ENCODE data around the gene PCSK6.

DNA sequence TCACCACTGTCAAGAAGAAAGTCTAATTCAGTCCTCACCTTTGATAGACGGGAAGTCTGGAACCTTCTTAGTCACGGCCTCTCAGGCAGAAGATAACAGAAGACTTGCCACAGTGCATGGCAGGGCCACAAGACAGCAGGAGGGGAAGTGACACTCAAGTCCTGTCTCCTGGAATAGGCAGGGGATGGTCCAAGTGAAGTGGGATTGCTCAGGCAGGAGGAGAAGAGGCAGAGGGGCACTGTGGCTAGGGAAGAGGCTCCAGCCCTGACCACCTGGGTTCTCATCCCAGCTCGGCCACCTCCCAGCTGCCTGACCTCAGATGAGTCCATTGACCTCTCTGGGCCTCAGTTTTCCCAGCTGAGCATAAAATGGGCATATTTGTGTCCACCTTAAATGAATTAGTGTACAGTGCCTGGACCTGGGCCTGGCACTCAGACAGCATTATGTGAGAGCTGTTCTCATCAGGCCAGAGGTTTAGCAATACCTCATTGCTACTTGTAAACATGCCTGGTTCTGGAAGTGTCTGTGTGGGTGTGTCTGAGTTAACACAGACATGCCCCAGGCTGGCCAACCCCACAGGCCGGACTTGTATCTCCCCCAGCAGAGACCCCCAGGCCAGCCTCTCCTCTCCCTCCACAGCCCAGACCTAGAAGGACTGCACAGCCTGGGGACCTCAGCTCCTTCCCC lies 11.5 kb upstream of the PCSK6 start:
- TF ChIP-seq, protein P1, sequence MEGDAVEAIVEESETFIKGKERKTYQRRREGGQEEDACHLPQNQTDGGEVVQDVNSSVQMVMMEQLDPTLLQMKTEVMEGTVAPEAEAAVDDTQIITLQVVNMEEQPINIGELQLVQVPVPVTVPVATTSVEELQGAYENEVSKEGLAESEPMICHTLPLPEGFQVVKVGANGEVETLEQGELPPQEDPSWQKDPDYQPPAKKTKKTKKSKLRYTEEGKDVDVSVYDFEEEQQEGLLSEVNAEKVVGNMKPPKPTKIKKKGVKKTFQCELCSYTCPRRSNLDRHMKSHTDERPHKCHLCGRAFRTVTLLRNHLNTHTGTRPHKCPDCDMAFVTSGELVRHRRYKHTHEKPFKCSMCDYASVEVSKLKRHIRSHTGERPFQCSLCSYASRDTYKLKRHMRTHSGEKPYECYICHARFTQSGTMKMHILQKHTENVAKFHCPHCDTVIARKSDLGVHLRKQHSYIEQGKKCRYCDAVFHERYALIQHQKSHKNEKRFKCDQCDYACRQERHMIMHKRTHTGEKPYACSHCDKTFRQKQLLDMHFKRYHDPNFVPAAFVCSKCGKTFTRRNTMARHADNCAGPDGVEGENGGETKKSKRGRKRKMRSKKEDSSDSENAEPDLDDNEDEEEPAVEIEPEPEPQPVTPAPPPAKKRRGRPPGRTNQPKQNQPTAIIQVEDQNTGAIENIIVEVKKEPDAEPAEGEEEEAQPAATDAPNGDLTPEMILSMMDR (IDR thresholded peaks at IDR 0.05; ENCODE audit: poor library complexity, severe bottlenecking): no peak
- TF ChIP-seq EZH2 (IDR thresholded peaks at IDR 0.05; ENCODE audit: borderline replicate concordance, insufficient read depth, low read length, poor library complexity, severe bottlenecking) (no peak), RAD21 (conservative IDR thresholded peaks at IDR 0.05) (no peak), SMC3 (conservative IDR thresholded peaks at IDR 0.05; ENCODE audit: poor library complexity) (no peak), EP300 (conservative IDR thresholded peaks at IDR 0.05; ENCODE audit: poor library complexity, severe bottlenecking) (no peak), TAF1 (IDR thresholded peaks at IDR 0.05; ENCODE audit: low read depth) (no peak), POLR2AphosphoS5 (IDR thresholded peaks at IDR 0.05) (no peak), MXI1 (conservative IDR thresholded peaks at IDR 0.05; ENCODE audit: poor library complexity, severe bottlenecking) (no peak)
- TF ChIP-seq, protein P2, sequence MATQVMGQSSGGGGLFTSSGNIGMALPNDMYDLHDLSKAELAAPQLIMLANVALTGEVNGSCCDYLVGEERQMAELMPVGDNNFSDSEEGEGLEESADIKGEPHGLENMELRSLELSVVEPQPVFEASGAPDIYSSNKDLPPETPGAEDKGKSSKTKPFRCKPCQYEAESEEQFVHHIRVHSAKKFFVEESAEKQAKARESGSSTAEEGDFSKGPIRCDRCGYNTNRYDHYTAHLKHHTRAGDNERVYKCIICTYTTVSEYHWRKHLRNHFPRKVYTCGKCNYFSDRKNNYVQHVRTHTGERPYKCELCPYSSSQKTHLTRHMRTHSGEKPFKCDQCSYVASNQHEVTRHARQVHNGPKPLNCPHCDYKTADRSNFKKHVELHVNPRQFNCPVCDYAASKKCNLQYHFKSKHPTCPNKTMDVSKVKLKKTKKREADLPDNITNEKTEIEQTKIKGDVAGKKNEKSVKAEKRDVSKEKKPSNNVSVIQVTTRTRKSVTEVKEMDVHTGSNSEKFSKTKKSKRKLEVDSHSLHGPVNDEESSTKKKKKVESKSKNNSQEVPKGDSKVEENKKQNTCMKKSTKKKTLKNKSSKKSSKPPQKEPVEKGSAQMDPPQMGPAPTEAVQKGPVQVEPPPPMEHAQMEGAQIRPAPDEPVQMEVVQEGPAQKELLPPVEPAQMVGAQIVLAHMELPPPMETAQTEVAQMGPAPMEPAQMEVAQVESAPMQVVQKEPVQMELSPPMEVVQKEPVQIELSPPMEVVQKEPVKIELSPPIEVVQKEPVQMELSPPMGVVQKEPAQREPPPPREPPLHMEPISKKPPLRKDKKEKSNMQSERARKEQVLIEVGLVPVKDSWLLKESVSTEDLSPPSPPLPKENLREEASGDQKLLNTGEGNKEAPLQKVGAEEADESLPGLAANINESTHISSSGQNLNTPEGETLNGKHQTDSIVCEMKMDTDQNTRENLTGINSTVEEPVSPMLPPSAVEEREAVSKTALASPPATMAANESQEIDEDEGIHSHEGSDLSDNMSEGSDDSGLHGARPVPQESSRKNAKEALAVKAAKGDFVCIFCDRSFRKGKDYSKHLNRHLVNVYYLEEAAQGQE (IDR thresholded peaks at IDR 0.05; ENCODE audit: borderline replicate concordance): no peak

Data from neural cell (in vitro differentiated cells).